ENCODE data around the gene TRAPPC6A.

TRAPPC6A gene

GRCh38 chr19:45163751-45164460 is 14.1 kb downstream of the TRAPPC6A start:
- no peak for DNase-seq (ENCODE audit: low read depth)

- no peak for DNase-seq (ENCODE audit: low read depth)
Observed at GRCh38 chr19:45163156-45163555, 14.9 kb downstream of the TRAPPC6A start.

GRCh38 chr19:45162608-45163143 is 15.4 kb downstream of the TRAPPC6A start:
- DNase-seq (ENCODE audit: low read depth): no peak

GRCh38 chr19:45161738-45162607 is 16.1 kb downstream of the TRAPPC6A start:
- DNase-seq (ENCODE audit: low read depth): no peak

GRCh38 chr19:45160870-45161737 is 16.9 kb downstream of the TRAPPC6A start, which contains the start of gene NKPD1:
NKPD1 (minus strand) TSS chr19:45160982; CDS start chr19:45160150, 832 bp downstream.
- no peak for DNase-seq (ENCODE audit: low read depth)

- no peak for DNase-seq (ENCODE audit: low read depth)
Observed at GRCh38 chr19:45159971-45160324, 18.1 kb downstream of the TRAPPC6A start.

GRCh38 chr19:45159210-45159970 is 18.6 kb downstream of the TRAPPC6A start:
- no peak for DNase-seq (ENCODE audit: low read depth)

- no peak for DNase-seq (ENCODE audit: low read depth)
Observed at GRCh38 chr19:45158503-45159209, 19.4 kb downstream of the TRAPPC6A start.

- DNase-seq (ENCODE audit: low read depth): no peak
Observed at GRCh38 chr19:45156751-45157150, 21.3 kb downstream of the TRAPPC6A start.

GRCh38 chr19:45156011-45156630 is 21.9 kb downstream of the TRAPPC6A start:
- DNase-seq (ENCODE audit: low read depth): no peak

GRCh38 chr19:45154064-45154827 is 23.8 kb downstream of the TRAPPC6A start:
- no peak for DNase-seq (ENCODE audit: low read depth)

GRCh38 chr19:45153339-45154063 is 24.5 kb downstream of the TRAPPC6A start:
- DNase-seq (ENCODE audit: low read depth): no peak

GRCh38 chr19:45152504-45153338 is 25.3 kb downstream of the TRAPPC6A start:
- DNase-seq (ENCODE audit: low read depth): no peak

- DNase-seq (ENCODE audit: low read depth): no peak
Observed at GRCh38 chr19:45151821-45152503, 26.1 kb downstream of the TRAPPC6A start.

GRCh38 chr19:45151320-45151719 is 26.7 kb downstream of the TRAPPC6A start:
- DNase-seq (ENCODE audit: low read depth): no peak

- no peak for DNase-seq (ENCODE audit: low read depth)
Observed at GRCh38 chr19:45150751-45151281, 27.2 kb downstream of the TRAPPC6A start.

GRCh38 chr19:45150180-45150579 is 27.9 kb downstream of the TRAPPC6A start:
- no peak for DNase-seq (ENCODE audit: low read depth)

All from activated T-cell treated with anti-CD3 and anti-CD28 coated beads for 1 hour (primary cell).